HG02763 (cell line): ENCODE results near the gene PTPRJ.
"Not testable (repeated sequence)": the region's sequence is repeated elsewhere in the genome, so short reads cannot be mapped to it uniquely, and the experiment has no call there.

Experiments used
- ATAC-seq: cut with Tn5 transposase; IDR thresholded peaks from one replicate; pipeline ENCODE4 v1.9.1; 2021; ENCODE audit warnings: mild to moderate bottlenecking, moderate library complexity; ENCODE audit not compliant: unreplicated experiment

The PTPRJ gene

GRCh38 chr11:48014917-48015316 is 34.6 kb downstream of the PTPRJ start:
- no peak for ATAC-seq

DNA sequence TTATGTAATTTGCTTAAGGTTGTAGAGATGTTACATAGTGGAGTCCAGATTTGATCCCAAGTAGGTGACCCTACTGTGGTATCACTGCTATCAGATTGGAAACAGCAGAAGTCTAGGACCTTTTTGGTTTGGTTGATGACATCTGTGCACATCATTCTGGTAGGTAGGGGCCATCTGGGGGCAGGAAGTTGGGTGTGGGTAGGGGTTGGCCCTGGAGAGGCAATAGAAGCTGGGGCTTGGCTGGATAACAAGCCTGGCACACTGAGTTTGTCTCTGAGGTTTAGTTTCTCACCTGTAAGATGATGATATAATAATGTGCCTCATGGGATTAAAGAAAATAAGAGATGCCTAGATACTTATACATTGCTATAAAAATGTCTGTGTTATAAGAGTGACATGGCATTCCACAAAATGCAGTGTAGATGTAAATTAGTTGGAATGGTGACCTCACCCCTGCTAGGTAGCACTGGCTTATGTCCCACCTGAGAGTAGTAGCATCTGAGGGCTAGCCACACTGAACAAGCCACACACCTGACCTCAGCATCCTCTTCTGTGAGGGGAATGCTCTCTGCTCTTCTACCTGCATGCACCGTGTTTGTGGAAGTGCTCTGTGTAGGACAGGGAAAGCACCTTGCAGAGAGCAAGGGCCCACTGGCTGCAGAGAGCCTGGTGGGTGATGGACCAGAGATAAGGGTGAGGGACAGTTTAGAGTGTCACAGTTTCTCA is 36.9 kb downstream of the PTPRJ start:
- ATAC-seq = no peak

DNA sequence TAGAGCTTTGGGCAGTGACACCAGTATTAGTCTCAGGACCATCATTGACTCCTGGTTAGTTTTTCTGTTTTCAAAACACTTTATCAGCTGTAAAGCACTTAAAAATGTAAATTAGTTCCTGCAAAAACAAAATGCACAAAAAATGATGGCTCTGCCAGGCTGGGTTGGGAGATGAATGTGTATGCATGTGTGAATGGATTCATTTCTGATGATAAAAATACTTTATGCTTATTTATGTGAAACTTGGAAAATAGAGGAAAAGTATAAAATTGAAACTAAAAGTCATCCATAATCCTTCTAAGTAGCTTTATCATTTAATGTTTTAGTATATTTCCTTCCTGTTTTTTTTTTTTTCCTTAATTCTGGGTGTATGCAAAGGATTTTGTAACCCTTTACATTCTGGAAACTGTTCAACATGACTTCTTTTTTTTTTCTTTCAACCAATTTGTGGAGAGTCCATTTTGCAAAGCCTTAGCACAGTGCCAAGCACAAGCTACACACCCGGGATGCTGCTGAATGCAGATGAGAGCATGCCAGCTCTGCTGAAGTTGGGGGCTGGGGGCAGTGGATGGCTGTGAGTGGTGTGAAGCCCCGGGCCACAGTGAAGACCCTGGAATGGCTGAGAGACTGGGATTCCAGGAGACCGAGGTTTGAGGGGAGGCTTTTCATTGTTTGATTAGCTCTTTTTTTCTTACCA is 37.6 kb downstream of the PTPRJ start:
- no peak for ATAC-seq

DNA sequence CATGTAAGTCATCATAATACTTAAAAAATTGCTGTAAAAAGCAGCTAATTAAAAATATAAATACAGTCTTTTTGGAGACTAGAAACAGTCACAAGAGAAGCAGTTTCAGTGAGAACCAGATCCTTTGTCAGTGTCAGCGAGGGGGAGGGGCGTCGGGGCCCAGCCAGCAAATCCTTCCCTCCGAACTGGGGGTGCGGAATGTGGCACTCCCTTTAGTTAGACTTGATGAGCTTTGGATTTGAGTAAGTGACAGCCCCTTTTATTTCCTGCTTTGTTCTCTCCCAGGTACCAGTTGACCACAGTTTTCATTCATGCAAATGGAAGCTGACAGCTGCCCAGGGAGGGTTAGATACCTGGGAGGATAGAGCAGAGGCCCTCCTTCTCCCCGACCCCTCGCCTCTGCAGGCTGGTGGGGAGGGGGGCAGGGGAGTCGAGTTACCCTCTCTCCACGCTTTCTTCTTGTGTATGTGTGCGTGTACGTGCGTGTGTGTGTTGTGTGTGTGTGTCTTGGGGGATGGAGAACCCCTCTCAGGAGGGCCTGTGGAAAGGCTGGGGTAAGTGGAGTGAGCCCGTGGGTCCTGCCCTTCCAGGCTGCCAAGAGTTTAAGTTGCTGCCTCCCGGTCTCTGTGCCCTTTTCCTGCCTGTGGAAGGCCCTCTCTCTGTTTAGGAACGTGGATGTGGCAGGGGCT is 38.3 kb downstream of the PTPRJ start:
- no peak for ATAC-seq

- ATAC-seq = no peak
These were observed 38.8 kb downstream of the PTPRJ start for GRCh38 chr11:48019217-48019584.

- no peak for ATAC-seq
These were observed 39.2 kb downstream of the PTPRJ start for GRCh38 chr11:48019595-48019994.

- peak; percentile 74 for ATAC-seq
These were observed 39.9 kb downstream of the PTPRJ start for GRCh38 chr11:48020092-48020755.

GRCh38 chr11:48021201-48021820 is 41.0 kb downstream of the PTPRJ start:
- ATAC-seq = not testable (repeated sequence)

GRCh38 chr11:48022445-48022844 is 42.1 kb downstream of the PTPRJ start:
- no peak for ATAC-seq

- ATAC-seq = not testable (repeated sequence)
These were observed 43.2 kb downstream of the PTPRJ start for GRCh38 chr11:48023608-48024007.

GRCh38 chr11:48024635-48025071 is 44.3 kb downstream of the PTPRJ start:
- ATAC-seq = no peak

GRCh38 chr11:48025293-48025983 is 45.1 kb downstream of the PTPRJ start:
- no peak for ATAC-seq

DNA sequence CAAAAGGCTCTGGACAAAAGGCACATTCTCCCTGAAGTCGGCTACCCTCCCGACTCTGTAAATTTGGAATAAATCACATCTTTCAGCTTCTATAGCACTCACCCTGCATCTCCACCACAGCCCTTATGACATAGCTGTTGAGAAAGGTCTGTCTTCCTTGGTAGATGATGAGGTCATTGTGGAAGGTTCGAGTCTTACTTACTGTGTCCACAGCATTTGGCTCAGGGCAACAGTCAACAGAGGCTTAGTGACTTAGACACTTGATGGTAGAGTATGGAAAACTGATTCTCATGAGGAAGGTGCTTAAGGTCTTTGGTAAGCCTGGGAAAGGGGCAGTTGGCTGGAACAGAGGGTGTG is 45.6 kb downstream of the PTPRJ start:
- ATAC-seq = no peak

- ATAC-seq = no peak
These were observed 48.7 kb downstream of the PTPRJ start for GRCh38 chr11:48028914-48029680.

- no peak for ATAC-seq
These were observed 49.4 kb downstream of the PTPRJ start for GRCh38 chr11:48029681-48030290.

DNA sequence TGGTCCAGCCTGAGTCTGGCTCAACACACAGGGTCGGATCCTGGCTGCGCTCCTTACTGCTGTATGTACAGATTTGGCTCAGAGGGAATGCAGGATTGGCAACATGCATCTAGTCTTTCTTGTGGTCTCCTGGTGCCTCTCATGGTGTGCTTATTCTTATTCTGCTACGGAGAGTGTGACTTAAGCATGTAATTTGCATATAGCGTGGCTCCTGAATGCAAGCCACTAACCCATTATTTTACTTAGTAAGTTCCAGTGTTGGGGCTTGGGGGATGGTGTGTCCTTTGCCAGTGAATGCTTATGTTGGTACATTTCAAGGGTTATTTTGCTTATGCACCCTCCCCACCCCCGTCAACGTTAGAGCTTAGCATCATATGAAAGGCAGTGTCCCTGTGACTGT is 51.2 kb downstream of the PTPRJ start:
- no peak for ATAC-seq

GRCh38 chr11:48032721-48033120 is 52.4 kb downstream of the PTPRJ start:
- no peak for ATAC-seq

DNA sequence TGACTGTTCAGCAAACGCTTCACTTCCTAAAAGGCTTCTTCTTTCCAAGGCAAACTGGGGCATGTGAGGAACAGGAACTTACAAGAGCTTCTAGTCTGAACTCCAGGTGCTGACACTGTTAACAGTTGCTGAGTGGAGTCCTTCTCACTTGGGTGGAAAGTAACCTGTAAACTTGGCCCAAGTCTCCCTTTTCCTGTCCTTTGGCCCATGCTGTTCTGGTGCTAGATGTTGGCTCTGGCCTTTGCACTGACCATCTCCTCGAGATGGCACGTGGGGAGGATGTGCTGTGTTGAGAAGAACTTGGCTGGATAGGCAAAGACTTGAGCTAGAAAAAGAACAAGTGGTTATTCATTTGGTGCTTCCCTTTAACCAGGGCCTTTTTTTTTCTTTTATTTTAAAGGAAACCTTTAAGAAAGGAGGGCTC is 53.6 kb downstream of the PTPRJ start:
- no peak for ATAC-seq
